Fibroblast of lung (primary cell): ENCODE results near the gene PGM5.

Experiments
- EZH2 ChIP-seq: IDR thresholded peaks from 2 replicates; pipeline ENCODE4 v1.5.1; 2012; ENCODE audit warnings: low read length, control low read depth, mild to moderate bottlenecking; ENCODE audit errors: missing control alignments
- TF ChIP-seq, protein P1 (sequence below), 2 donors: IDR thresholded peaks in 1 of 2; conservative IDR thresholded peaks in 1 of 2; 1 replicate in 1 of 2; 2 replicates in 1 of 2; pipeline ENCODE4 v1.5.1; 2011 to 2012; ENCODE audit warnings: low read length in 2 of 2, control low read depth in 1 of 2, inconsistent platforms in 1 of 2, low read depth in 1 of 2, mild to moderate bottlenecking in 1 of 2

DNA sequence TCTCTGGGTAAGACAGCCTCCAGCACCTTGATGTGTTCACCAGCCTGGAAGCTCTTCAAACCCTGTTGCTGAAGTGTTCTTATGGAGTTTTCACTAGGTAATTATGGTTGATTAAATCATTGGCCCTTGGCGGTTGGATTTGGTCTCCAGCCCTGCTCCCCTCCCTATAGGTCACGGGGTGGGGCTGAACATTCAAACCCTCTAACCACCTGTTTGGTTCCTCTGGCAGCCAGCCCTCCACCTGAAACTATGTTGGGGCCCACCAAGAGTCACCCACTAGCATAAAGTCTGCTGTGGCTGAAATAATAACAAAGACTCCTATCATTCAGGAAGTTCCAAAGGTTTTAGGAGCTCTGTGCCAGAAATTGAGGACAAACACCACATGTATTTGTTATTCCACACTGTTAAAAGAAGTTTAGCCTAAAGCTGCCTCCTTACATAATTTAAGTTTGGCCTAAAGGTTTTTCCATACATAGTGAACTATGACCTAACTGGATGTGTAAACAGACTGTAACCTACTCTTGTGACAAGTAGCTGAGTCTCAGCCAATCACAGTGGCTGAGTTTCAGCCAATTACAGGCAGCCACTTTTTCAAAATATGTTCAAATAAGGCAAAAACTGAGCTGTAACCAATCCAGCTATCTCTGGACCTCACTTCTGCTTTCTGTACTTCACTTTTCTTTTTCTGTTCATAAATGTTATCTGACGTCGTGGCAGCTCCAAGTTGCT lies 149.4 kb downstream of the PGM5 start:
- TF ChIP-seq EZH2: no peak
- TF ChIP-seq, protein P1, sequence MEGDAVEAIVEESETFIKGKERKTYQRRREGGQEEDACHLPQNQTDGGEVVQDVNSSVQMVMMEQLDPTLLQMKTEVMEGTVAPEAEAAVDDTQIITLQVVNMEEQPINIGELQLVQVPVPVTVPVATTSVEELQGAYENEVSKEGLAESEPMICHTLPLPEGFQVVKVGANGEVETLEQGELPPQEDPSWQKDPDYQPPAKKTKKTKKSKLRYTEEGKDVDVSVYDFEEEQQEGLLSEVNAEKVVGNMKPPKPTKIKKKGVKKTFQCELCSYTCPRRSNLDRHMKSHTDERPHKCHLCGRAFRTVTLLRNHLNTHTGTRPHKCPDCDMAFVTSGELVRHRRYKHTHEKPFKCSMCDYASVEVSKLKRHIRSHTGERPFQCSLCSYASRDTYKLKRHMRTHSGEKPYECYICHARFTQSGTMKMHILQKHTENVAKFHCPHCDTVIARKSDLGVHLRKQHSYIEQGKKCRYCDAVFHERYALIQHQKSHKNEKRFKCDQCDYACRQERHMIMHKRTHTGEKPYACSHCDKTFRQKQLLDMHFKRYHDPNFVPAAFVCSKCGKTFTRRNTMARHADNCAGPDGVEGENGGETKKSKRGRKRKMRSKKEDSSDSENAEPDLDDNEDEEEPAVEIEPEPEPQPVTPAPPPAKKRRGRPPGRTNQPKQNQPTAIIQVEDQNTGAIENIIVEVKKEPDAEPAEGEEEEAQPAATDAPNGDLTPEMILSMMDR (conservative IDR thresholded peaks at IDR 0.05 in 1 of 2, IDR thresholded peaks at IDR 0.05 in 1 of 2; ENCODE audit: low read depth in 1 of 2, low read length in 2 of 2): no peak
